NCI-H345 (cell line): ENCODE results near the gene XPO6.

Experiments used
- DNase-seq: peaks from one replicate; lab custom pipeline; 2025; lab: John Stamatoyannopoulos, UW

Gene XPO6

GRCh38 chr16:28183930-28184329 is 27.8 kb downstream of the XPO6 start:
- DNase-seq = no peak

- no peak for DNase-seq
Observed at GRCh38 chr16:28183484-28183883, 28.3 kb downstream of the XPO6 start.

GRCh38 chr16:28182801-28183200 is 29.0 kb downstream of the XPO6 start:
- DNase-seq = no peak

GRCh38 chr16:28182183-28182582 is 29.6 kb downstream of the XPO6 start:
- no peak for DNase-seq

- DNase-seq = no peak
Observed at GRCh38 chr16:28181515-28181914, 30.2 kb downstream of the XPO6 start.

- no peak for DNase-seq
Observed at GRCh38 chr16:28180655-28181460, 30.9 kb downstream of the XPO6 start.

- no peak for DNase-seq
Observed at GRCh38 chr16:28179354-28179753, 32.4 kb downstream of the XPO6 start.

GRCh38 chr16:28175715-28176114 is 36.0 kb downstream of the XPO6 start:
- no peak for DNase-seq

GRCh38 chr16:28172336-28172735 is 39.4 kb downstream of the XPO6 start:
- DNase-seq = no peak

- no peak for DNase-seq
Observed at GRCh38 chr16:28171816-28172215, 39.9 kb downstream of the XPO6 start.

GRCh38 chr16:28168991-28169554 is 42.7 kb downstream of the XPO6 start:
- no peak for DNase-seq

GRCh38 chr16:28167730-28168129 is 44.0 kb downstream of the XPO6 start:
- no peak for DNase-seq

GRCh38 chr16:28167221-28167620 is 44.5 kb downstream of the XPO6 start:
- DNase-seq = no peak

- DNase-seq = no peak
Observed at GRCh38 chr16:28166394-28167208, 45.2 kb downstream of the XPO6 start.

- no peak for DNase-seq
Observed at GRCh38 chr16:28165598-28165997, 46.2 kb downstream of the XPO6 start.

GRCh38 chr16:28164140-28164539 is 47.6 kb downstream of the XPO6 start:
- DNase-seq = no peak

- DNase-seq = no peak
Observed at GRCh38 chr16:28163699-28164098, 48.1 kb downstream of the XPO6 start.

GRCh38 chr16:28162326-28162877 is 49.4 kb downstream of the XPO6 start:
- no peak for DNase-seq

- no peak for DNase-seq
Observed at GRCh38 chr16:28161626-28162025, 50.1 kb downstream of the XPO6 start.

- DNase-seq = no peak
Observed at GRCh38 chr16:28158136-28158535, 53.6 kb downstream of the XPO6 start.

- DNase-seq = no peak
Observed at GRCh38 chr16:28156056-28156680, 55.6 kb downstream of the XPO6 start.

GRCh38 chr16:28155293-28155692 is 56.5 kb downstream of the XPO6 start:
- DNase-seq = no peak
